Left renal cortex interstitium (tissue), 4 donors: Measurements from ENCODE around the gene WDR38. TPM values are rescaled to one million over a fixed set of nuclear protein-coding genes. Genes with fewer than 3 reads are reported as not detected.

Experiments
- polyA plus RNA-seq, 4 donors: library from polyadenylated mRNA; unstranded; fragments of 120-200 nt; gene quantifications; one replicate each; pipeline ENCODE4 v1.2.1, GENCODE V29; 2013; ENCODE audit not compliant: insufficient read length in 4 of 4

WDR38 gene
- polyA plus RNA-seq, 4 donors = 0.19 to 0.31 (median 0.30) TPM

Other genes starting within 250 kb of the WDR38 start
- gene NR6A1, start 82.1 kb upstream of the WDR38 start, polyA plus RNA-seq = 1 to 10 TPM in 2 of 4 donors, under 1 TPM in 2; 0.66 to 1.9 (median 1.3) TPM
- 10 to 100 TPM; 20.6 to 26.3 (median 24.0) TPM for gene OLFML2A, start 76.3 kb upstream of the WDR38 start, polyA plus RNA-seq
- 1,000 to 10,000 TPM in 2 of 4 donors, 100 to 1,000 TPM in 2; 763 to 1,347 (median 976) TPM for gene RPL35, start 8.5 kb downstream of the WDR38 start, polyA plus RNA-seq
- 10 to 100 TPM; 37.2 to 41.2 (median 38.3) TPM for gene ARPC5L, start 8.7 kb downstream of the WDR38 start, polyA plus RNA-seq
- gene GOLGA1, start 87.6 kb downstream of the WDR38 start, polyA plus RNA-seq = 10 to 100 TPM; 14.3 to 17.8 (median 16.5) TPM